ENCODE data around the gene GHRL.
"Not testable (repeated sequence)": the region's sequence is repeated elsewhere in the genome, so short reads cannot be mapped to it uniquely, and the experiment has no call there.

GHRL gene

GRCh38 chr3:10269443-10269842 is 23.3 kb downstream of the GHRL start:
- TF ChIP-seq, protein P1, sequence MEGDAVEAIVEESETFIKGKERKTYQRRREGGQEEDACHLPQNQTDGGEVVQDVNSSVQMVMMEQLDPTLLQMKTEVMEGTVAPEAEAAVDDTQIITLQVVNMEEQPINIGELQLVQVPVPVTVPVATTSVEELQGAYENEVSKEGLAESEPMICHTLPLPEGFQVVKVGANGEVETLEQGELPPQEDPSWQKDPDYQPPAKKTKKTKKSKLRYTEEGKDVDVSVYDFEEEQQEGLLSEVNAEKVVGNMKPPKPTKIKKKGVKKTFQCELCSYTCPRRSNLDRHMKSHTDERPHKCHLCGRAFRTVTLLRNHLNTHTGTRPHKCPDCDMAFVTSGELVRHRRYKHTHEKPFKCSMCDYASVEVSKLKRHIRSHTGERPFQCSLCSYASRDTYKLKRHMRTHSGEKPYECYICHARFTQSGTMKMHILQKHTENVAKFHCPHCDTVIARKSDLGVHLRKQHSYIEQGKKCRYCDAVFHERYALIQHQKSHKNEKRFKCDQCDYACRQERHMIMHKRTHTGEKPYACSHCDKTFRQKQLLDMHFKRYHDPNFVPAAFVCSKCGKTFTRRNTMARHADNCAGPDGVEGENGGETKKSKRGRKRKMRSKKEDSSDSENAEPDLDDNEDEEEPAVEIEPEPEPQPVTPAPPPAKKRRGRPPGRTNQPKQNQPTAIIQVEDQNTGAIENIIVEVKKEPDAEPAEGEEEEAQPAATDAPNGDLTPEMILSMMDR (IDR thresholded peaks at IDR 0.05; ENCODE audit: insufficient read depth, low read depth, low read length, missing control alignments), result no peak
- no peak for DNase-seq (ENCODE audit: low read depth)
- no peak overlapping the region for H3K4me3 ChIP-seq (ENCODE audit: low read depth, low read length)

- no peak for DNase-seq (ENCODE audit: low read depth)
- no peak overlapping the region for H3K4me3 ChIP-seq (ENCODE audit: low read depth, low read length)
- TF ChIP-seq, protein P1 (IDR thresholded peaks at IDR 0.05; ENCODE audit: insufficient read depth, low read depth, low read length, missing control alignments), result no peak
Observed at GRCh38 chr3:10268930-10269329, 23.8 kb downstream of the GHRL start.

- DNase-seq (ENCODE audit: low read depth), result no peak
- no peak overlapping the region for H3K4me3 ChIP-seq (ENCODE audit: low read depth, low read length)
- TF ChIP-seq, protein P1 (IDR thresholded peaks at IDR 0.05; ENCODE audit: insufficient read depth, low read depth, low read length, missing control alignments), result no peak
Observed at GRCh38 chr3:10268116-10268515, 24.6 kb downstream of the GHRL start.

DNA sequence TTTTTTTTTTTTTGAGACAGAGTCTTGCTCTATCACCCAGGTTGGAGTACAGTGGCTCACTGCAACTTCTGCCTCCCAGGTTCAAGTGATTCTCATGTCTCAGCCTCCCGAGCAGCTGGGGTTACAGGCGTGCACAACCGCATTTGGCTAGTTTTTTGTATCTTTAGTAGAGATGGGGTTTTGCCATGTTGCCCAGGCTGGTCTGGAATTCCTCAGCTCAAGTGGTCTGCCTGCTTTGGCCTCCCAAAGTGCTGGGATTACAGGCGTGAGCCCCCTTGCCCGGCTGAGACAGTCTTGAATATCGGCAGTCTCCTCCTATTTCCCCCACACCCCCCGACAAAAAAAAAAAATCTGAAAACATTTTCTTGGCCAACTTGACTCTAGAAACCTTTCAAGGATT is 25.8 kb downstream of the GHRL start:
- not testable (repeated sequence) for DNase-seq (ENCODE audit: low read depth); H3K4me3 ChIP-seq (ENCODE audit: low read depth, low read length)

GRCh38 chr3:10265833-10266232 is 26.9 kb downstream of the GHRL start:
- no peak for DNase-seq (ENCODE audit: low read depth)
- TF ChIP-seq, protein P1 (IDR thresholded peaks at IDR 0.05; ENCODE audit: insufficient read depth, low read depth, low read length, missing control alignments), result no peak
- H3K4me3 ChIP-seq (ENCODE audit: low read depth, low read length), result no peak overlapping the region

DNA sequence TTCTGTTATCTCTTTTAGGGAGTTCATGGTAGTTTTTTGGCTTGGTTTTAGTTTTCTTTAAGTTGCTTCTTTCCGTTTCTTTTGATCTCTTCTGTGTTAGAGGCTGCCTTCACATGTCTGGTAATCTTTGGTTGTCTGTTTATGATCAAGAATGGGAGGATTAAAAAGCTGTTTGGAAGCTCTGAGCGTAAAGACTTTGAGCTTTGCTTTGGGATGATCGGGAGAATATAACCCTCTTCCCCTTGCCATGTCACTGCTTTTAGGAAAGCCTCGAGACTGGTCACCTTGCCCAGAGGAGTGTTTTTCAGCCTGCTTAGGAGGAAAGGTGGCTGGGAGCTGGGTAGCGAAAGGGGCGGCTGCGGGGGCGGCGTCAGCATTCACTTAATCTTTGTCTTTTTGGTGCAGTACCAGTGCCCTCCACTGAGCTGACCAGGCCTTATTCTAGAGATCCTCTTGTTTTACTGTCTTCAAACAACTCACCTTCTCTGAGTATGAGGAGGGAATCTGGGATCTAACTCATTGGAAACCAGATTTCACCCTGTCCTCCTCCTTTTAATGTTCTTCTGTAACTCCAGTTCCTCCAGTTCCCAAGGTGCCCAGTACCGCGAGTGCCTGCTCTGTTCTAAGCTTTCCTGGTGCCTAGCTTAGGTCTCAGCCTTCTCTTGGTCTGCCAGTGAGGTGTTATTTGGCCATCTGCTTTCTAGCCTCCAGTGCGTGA is 28.9 kb downstream of the GHRL start:
- H3K4me3 ChIP-seq (ENCODE audit: low read depth, low read length), result no peak overlapping the region
- TF ChIP-seq, protein P1 (IDR thresholded peaks at IDR 0.05; ENCODE audit: insufficient read depth, low read depth, low read length, missing control alignments), result peak; percentile 34
- DNase-seq (ENCODE audit: low read depth), result peak; percentile 45

- no peak overlapping the region for H3K4me3 ChIP-seq (ENCODE audit: low read depth, low read length)
- TF ChIP-seq, protein P1 (IDR thresholded peaks at IDR 0.05; ENCODE audit: insufficient read depth, low read depth, low read length, missing control alignments), result no peak
- no peak for DNase-seq (ENCODE audit: low read depth)
Observed at GRCh38 chr3:10262027-10262426, 30.7 kb downstream of the GHRL start.
